ENCODE data around the gene MRPL51. TPM values are rescaled to one million over a fixed set of nuclear protein-coding genes. Genes with fewer than 3 reads are reported as not detected.
A peak's percentile ranks its signal among the peaks of the same experiment; 100 is the strongest.

Gene MRPL51
- total and polyA plus RNA-seq, 9 of the 15 experiments (the other 6 are each of a cell fraction or from before 2014, with no cell fraction given): 127 to 727 (median 208) TPM

DNA sequence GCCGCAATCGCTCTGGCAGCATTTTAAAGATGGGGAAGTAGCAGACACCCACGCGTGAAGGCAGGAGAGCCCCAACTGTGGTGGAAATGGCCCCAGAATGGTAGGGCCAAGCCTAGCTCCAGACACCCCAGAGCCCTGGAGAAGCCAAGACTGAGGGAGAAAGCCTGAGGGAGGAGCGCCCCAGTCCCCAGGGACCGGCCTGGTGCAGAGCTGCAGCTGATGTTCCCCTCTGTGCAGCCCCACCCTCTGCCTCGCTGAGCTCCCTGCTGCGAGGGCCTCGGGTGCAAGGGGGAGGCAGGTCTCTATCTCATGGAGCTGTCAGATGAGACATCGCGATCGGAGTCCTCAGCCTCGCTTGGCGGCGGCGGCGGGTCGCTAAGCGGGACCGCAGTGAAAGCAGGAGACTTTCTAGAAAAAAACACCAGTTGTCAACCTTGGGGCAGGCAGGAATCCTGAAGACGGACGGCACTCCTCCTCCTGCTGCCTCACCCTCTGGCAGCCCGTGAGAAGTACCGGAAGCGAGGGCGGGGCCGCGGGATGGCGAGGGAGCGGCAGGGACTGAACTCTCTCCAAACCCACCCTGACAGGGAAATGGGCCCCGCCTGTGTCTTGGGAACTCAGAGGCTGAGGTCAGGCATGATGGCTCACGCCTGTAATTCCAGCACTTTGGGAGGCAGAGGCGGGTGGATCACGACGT is 47.3 kb upstream of the MRPL51 start:
- no peaks in the 10 kb centered on the region for H3K9me3 ChIP-seq (replicated peaks; ENCODE audit: control insufficient read depth, insufficient read depth, low read depth, low read length)
- H3K4me3 ChIP-seq: peak overlapping the region; percentile 7
- ChIA-PET POLR2A (interaction anchor here (0.6 to 2.4 kb wide), 6 partner anchors 11 to 305 kb away, joined by 3 to 10 read pairs (median 4); no protein-coding TSS in a partner anchor), CTCF (ENCODE audit: low intra/inter-chr PET ratio) (interaction anchor here (0.6 kb wide), 1 partner anchor 211 kb away, joined by 3 read pairs; no protein-coding TSS in a partner anchor)
- peak overlapping the region; percentile 53; the same call in 1 of the 3 replicates for H3K27ac ChIP-seq (ENCODE audit: extremely low read depth, low read depth, low read length)
- peak overlapping the region; percentile 60 for H2AFZ ChIP-seq (ENCODE audit: low read depth, low read length)
- H3K36me3 ChIP-seq (ENCODE audit: control insufficient read depth, insufficient read depth, low read length): peaks cover 36% of the 10 kb centered on the region
- in situ Hi-C loops (cut with MboI) (no loop called here), intact Hi-C loops (cut with micrococcal nuclease) (no loop called here)
- peak; percentile 60 to 81 (median 66) for DNase-seq (ENCODE audit: extremely low read depth in 1 of 4, low spot score in 3 of 4)
- no peaks in the 10 kb centered on the region for H3K9me1 ChIP-seq (ENCODE audit: control insufficient read depth, insufficient read depth, low read length)
- peak; percentile 70 for ATAC-seq
- FAIRE-seq: peak; percentile 11
- H3K79me2 ChIP-seq (ENCODE audit: control insufficient read depth, insufficient read depth, low read length): peaks cover 28% of the 10 kb centered on the region
- no TSS peak for BruUV-seq (replicated peaks)
- no peaks in the 10 kb centered on the region for H3K27me3 ChIP-seq (ENCODE audit: control insufficient read depth in 2 of 2, insufficient read depth in 2 of 2, low read length in 2 of 2)
- H3K4me1 ChIP-seq (replicated peaks in 1 of 2; ENCODE audit: control insufficient read depth in 2 of 2, insufficient read depth in 2 of 2, low read length in 2 of 2): peaks cover 59 to 75% of the 10 kb centered on the region in 2 experiments
- peak overlapping the region; percentile 80 for H3K4me2 ChIP-seq (ENCODE audit: insufficient read depth, low read length)
- WGBS (ENCODE audit: insufficient coverage, low coverage, missing lambda C conversion rate): 6% methylated on average over 33 of the region's 35 CpGs
- H4K20me1 ChIP-seq (replicated peaks; ENCODE audit: control insufficient read depth, insufficient read depth, low read length): peaks cover 35% of the 10 kb centered on the region
- peak overlapping the region in 1 of 2 experiments; percentile 89; a peak in 2 of 4 replicates for H3K9ac ChIP-seq (ENCODE audit: insufficient read depth in 1 of 2, low read depth in 2 of 2, low read length in 2 of 2)
- TF ChIP-seq, protein P1, sequence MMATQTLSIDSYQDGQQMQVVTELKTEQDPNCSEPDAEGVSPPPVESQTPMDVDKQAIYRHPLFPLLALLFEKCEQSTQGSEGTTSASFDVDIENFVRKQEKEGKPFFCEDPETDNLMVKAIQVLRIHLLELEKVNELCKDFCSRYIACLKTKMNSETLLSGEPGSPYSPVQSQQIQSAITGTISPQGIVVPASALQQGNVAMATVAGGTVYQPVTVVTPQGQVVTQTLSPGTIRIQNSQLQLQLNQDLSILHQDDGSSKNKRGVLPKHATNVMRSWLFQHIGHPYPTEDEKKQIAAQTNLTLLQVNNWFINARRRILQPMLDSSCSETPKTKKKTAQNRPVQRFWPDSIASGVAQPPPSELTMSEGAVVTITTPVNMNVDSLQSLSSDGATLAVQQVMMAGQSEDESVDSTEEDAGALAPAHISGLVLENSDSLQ (IDR thresholded peaks at IDR 0.05): peak; percentile 55
- TF ChIP-seq, protein P2, sequence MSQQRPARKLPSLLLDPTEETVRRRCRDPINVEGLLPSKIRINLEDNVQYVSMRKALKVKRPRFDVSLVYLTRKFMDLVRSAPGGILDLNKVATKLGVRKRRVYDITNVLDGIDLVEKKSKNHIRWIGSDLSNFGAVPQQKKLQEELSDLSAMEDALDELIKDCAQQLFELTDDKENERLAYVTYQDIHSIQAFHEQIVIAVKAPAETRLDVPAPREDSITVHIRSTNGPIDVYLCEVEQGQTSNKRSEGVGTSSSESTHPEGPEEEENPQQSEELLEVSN (IDR thresholded peaks at IDR 0.05; ENCODE audit: borderline replicate concordance in 1 of 2, extremely low read depth in 1 of 2, insufficient read depth in 1 of 2, insufficient read length in 1 of 2, low read depth in 1 of 2, low read length in 1 of 2, poor library complexity in 1 of 2, severe bottlenecking in 1 of 2): no peak
- TF ChIP-seq, protein P3, sequence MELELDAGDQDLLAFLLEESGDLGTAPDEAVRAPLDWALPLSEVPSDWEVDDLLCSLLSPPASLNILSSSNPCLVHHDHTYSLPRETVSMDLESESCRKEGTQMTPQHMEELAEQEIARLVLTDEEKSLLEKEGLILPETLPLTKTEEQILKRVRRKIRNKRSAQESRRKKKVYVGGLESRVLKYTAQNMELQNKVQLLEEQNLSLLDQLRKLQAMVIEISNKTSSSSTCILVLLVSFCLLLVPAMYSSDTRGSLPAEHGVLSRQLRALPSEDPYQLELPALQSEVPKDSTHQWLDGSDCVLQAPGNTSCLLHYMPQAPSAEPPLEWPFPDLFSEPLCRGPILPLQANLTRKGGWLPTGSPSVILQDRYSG (tag; conservative IDR thresholded peaks at IDR 0.05; ENCODE audit: low read depth): no peak
- TF ChIP-seq, protein P4, sequence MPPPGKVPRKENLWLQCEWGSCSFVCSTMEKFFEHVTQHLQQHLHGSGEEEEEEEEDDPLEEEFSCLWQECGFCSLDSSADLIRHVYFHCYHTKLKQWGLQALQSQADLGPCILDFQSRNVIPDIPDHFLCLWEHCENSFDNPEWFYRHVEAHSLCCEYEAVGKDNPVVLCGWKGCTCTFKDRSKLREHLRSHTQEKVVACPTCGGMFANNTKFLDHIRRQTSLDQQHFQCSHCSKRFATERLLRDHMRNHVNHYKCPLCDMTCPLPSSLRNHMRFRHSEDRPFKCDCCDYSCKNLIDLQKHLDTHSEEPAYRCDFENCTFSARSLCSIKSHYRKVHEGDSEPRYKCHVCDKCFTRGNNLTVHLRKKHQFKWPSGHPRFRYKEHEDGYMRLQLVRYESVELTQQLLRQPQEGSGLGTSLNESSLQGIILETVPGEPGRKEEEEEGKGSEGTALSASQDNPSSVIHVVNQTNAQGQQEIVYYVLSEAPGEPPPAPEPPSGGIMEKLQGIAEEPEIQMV (tag; conservative IDR thresholded peaks at IDR 0.05; ENCODE audit: low read depth): peak; percentile 85
- TF ChIP-seq GABPA (tag; conservative IDR thresholded peaks at IDR 0.05; ENCODE audit: low read depth): 0 out of 2 replicates have a peak, but pooled peaks have one; percentile 40
- TF ChIP-seq L3MBTL2 (IDR thresholded peaks at IDR 0.05): peak; percentile 42; the same call in 1 of the 2 replicates
- peak; percentile 30; the same call in 1 of the 2 replicates for TF ChIP-seq CXXC5 (CRISPR knock-in tag; IDR thresholded peaks at IDR 0.05)
- TF ChIP-seq PRPF4 (IDR thresholded peaks at IDR 0.05; ENCODE audit: insufficient read depth, low read depth, low read length, poor library complexity, severe bottlenecking): no peak
- TF ChIP-seq MEIS2 (IDR thresholded peaks at IDR 0.05; ENCODE audit: partially characterized antibody): peak; percentile 61
- TF ChIP-seq CTBP1 (IDR thresholded peaks at IDR 0.05; ENCODE audit: borderline replicate concordance): peak; percentile 54; the same call in 1 of the 2 replicates
- TF ChIP-seq, protein P5, sequence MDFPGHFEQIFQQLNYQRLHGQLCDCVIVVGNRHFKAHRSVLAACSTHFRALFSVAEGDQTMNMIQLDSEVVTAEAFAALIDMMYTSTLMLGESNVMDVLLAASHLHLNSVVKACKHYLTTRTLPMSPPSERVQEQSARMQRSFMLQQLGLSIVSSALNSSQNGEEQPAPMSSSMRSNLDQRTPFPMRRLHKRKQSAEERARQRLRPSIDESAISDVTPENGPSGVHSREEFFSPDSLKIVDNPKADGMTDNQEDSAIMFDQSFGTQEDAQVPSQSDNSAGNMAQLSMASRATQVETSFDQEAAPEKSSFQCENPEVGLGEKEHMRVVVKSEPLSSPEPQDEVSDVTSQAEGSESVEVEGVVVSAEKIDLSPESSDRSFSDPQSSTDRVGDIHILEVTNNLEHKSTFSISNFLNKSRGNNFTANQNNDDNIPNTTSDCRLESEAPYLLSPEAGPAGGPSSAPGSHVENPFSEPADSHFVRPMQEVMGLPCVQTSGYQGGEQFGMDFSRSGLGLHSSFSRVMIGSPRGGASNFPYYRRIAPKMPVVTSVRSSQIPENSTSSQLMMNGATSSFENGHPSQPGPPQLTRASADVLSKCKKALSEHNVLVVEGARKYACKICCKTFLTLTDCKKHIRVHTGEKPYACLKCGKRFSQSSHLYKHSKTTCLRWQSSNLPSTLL (IDR thresholded peaks at IDR 0.05): peak; percentile 91
- TF ChIP-seq ARID1B (IDR thresholded peaks at IDR 0.05): 0 out of 2 replicates have a peak, but pooled peaks have one; percentile 5
